H9 (cell line): ENCODE data around the gene AP2A2. TPM values are rescaled to one million over a fixed set of nuclear protein-coding genes. Genes with fewer than 3 reads are reported as not detected.
A peak's percentile ranks its signal among the peaks of the same experiment; 100 is the strongest.

ENCODE experiments used
- DNase-seq: peaks from one replicate; pipeline ENCODE4 v3.0.0-alpha.2; 2017
- H2AFZ ChIP-seq: one replicate; pipeline ENCODE4 v1.6.1; 2013; ENCODE audit warnings: mild to moderate bottlenecking, low read length, control low read depth, moderate library complexity
- H2AK5ac ChIP-seq: 2 replicates; pipeline ENCODE4 v1.6.1; 2013; ENCODE audit warnings: low read length, control low read depth, mixed read lengths; ENCODE audit not compliant: insufficient read length
- H2BK120ac ChIP-seq: one replicate; pipeline ENCODE4 v1.6.1; 2013; ENCODE audit warnings: low read depth, mild to moderate bottlenecking, low read length, control low read depth, inconsistent platforms; ENCODE audit not compliant: poor library complexity, severe bottlenecking
- H2BK12ac ChIP-seq: 2 replicates; pipeline ENCODE4 v1.6.1; 2013; ENCODE audit warnings: low read length, control low read depth, mixed read lengths, low read depth; ENCODE audit not compliant: insufficient read length
- H2BK15ac ChIP-seq: 2 replicates; pipeline ENCODE4 v1.6.1; 2013; ENCODE audit warnings: low read depth, low read length, control low read depth
- H2BK20ac ChIP-seq: one replicate; pipeline ENCODE4 v1.6.1; 2013; ENCODE audit warnings: low read depth, mild to moderate bottlenecking, low read length, control low read depth, inconsistent platforms; ENCODE audit not compliant: poor library complexity, severe bottlenecking
- H2BK5ac ChIP-seq: 2 replicates; pipeline ENCODE4 v1.6.1; 2013; ENCODE audit warnings: low read length, control low read depth, mixed read lengths; ENCODE audit not compliant: insufficient read length
- H3K14ac ChIP-seq: 2 replicates; pipeline ENCODE4 v1.6.1; 2013; ENCODE audit warnings: low read length, control low read depth; ENCODE audit not compliant: insufficient read depth
- H3K18ac ChIP-seq: 2 replicates; pipeline ENCODE4 v1.6.1; 2013; ENCODE audit warnings: low read depth, mild to moderate bottlenecking, mixed read lengths, low read length, control low read depth; ENCODE audit not compliant: insufficient read length
- H3K23ac ChIP-seq: 2 replicates; pipeline ENCODE4 v1.6.1; 2013; ENCODE audit warnings: low read length, control low read depth, mixed read lengths, low read depth; ENCODE audit not compliant: insufficient read length
- H3K23me2 ChIP-seq: 2 replicates; pipeline ENCODE4 v1.6.1; 2013; ENCODE audit warnings: low read depth, mild to moderate bottlenecking, mixed read lengths, low read length, control low read depth; ENCODE audit not compliant: insufficient read length, poor library complexity, severe bottlenecking
- H3K27ac ChIP-seq: 2 replicates; pipeline ENCODE4 v1.5.1; 2013; ENCODE audit warnings: low read length, control low read depth, mixed read lengths, low read depth; ENCODE audit not compliant: insufficient read length
- H3K27me3 ChIP-seq: 2 replicates; pipeline ENCODE4 v1.6.1; 2013; ENCODE audit warnings: low read length, control low read depth, inconsistent platforms; ENCODE audit not compliant: insufficient read depth
- H3K4ac ChIP-seq: 2 replicates; pipeline ENCODE4 v1.6.1; 2013; ENCODE audit warnings: low read depth, mild to moderate bottlenecking, control low read depth, inconsistent platforms, low read length, moderate library complexity
- H3K4me1 ChIP-seq: 2 replicates; pipeline ENCODE4 v1.6.1; 2013; ENCODE audit warnings: low read length, control low read depth, inconsistent platforms; ENCODE audit not compliant: insufficient read depth
- H3K4me2 ChIP-seq: 2 replicates; pipeline ENCODE4 v1.6.1; 2013; ENCODE audit warnings: low read length, control low read depth, mixed read lengths; ENCODE audit not compliant: insufficient read length, insufficient read depth
- H3K56ac ChIP-seq: 2 replicates; pipeline ENCODE4 v1.6.1; 2013; ENCODE audit warnings: low read depth, mild to moderate bottlenecking, mixed read lengths, low read length, control low read depth; ENCODE audit not compliant: insufficient read length
- H3K79me1 ChIP-seq: 2 replicates; pipeline ENCODE4 v1.6.1; 2013; ENCODE audit warnings: low read depth, mild to moderate bottlenecking, moderate library complexity, low read length, control low read depth, inconsistent platforms; ENCODE audit not compliant: insufficient read depth, poor library complexity, severe bottlenecking
- H3K79me2 ChIP-seq: 2 replicates; pipeline ENCODE4 v1.6.1; 2013; ENCODE audit warnings: low read length, control low read depth, inconsistent platforms; ENCODE audit not compliant: insufficient read depth
- H3K9ac ChIP-seq: 2 replicates; pipeline ENCODE4 v1.6.1; 2013; ENCODE audit warnings: low read length, control low read depth, mixed read lengths; ENCODE audit not compliant: insufficient read length; ENCODE audit errors: extremely low read depth
- H3K9me3 ChIP-seq: one replicate; pipeline ENCODE4 v1.6.1; 2013; ENCODE audit warnings: low read depth, low read length, inconsistent platforms; ENCODE audit not compliant: control insufficient read depth
- H3T11ph ChIP-seq: one replicate; pipeline ENCODE4 v1.6.1; 2013; ENCODE audit warnings: mild to moderate bottlenecking, low read length, control low read depth, inconsistent platforms
- H4K20me1 ChIP-seq: one replicate; pipeline ENCODE4 v1.6.1; 2013; ENCODE audit not compliant: control insufficient read depth, insufficient read length, insufficient read depth
- H4K5ac ChIP-seq: 2 replicates; pipeline ENCODE4 v1.6.1; 2013; ENCODE audit warnings: low read depth, mild to moderate bottlenecking, mixed read lengths, low read length, control low read depth; ENCODE audit not compliant: insufficient read length
- H4K8ac ChIP-seq: replicated peaks from 2 replicates; pipeline ENCODE4 v1.6.1; 2013; ENCODE audit warnings: low read length, control low read depth, mixed read lengths, low read depth; ENCODE audit not compliant: insufficient read length
- H4K91ac ChIP-seq: 2 replicates; pipeline ENCODE4 v1.6.1; 2013; ENCODE audit warnings: low read depth, mild to moderate bottlenecking, moderate library complexity, mixed read lengths, low read length, control low read depth; ENCODE audit not compliant: insufficient read length
- H3K27ac Mint-ChIP-seq, 3 experiments: 2 replicates in 2 of 3; 3 replicates in 1 of 3; pipeline ENCODE4 v1.8.0; 2020 to 2021; ENCODE audit warnings: mixed read lengths in 3 of 3, mild to moderate bottlenecking in 1 of 3, moderate library complexity in 1 of 3
- H3K27me3 Mint-ChIP-seq: 2 replicates; pipeline ENCODE4 v1.8.0; 2021; ENCODE audit warnings: low read depth, mild to moderate bottlenecking, moderate library complexity, mixed read lengths
- H3K36me3 Mint-ChIP-seq, 3 experiments: 2 replicates in 2 of 3; 3 replicates in 1 of 3; pipeline ENCODE4 v1.8.0; 2020 to 2021; ENCODE audit warnings: low read depth in 3 of 3, mixed read lengths in 3 of 3; ENCODE audit not compliant: insufficient read depth in 1 of 3
- H3K4me1 Mint-ChIP-seq, 2 experiments: 2 replicates each; pipeline ENCODE4 v1.8.0; 2020; ENCODE audit warnings: mixed read lengths in 2 of 2
- H3K4me3 Mint-ChIP-seq, 2 experiments: 2 replicates in 1 of 2; 3 replicates in 1 of 2; pipeline ENCODE4 v1.8.0; 2020 to 2021; ENCODE audit warnings: mild to moderate bottlenecking in 2 of 2, mixed read lengths in 2 of 2, moderate library complexity in 1 of 2
- H3K9me3 Mint-ChIP-seq, 2 experiments: 2 replicates in 1 of 2; 3 replicates in 1 of 2; pipeline ENCODE4 v1.8.0; 2020; ENCODE audit warnings: mild to moderate bottlenecking in 2 of 2, mixed read lengths in 2 of 2, moderate library complexity in 1 of 2
- WGBS: extraction: QIAGEN DNeasy Blood & Tissue Kit; methylation state at CpG from one replicate; pipeline ENCODE4 v1.1.7; 2013; ENCODE audit warnings: missing lambda C conversion rate, low lambda C conversion rate, mixed read lengths; ENCODE audit not compliant: insufficient read length; ENCODE audit errors: extremely low coverage; 5-methylcytosine and 5-hydroxymethylcytosine counted together
- total RNA-seq: library from RNA; stranded (reverse); gene quantifications from 2 replicates; pipeline ENCODE4 v1.2.1, GENCODE V29; 2021
- TF ChIP-seq, protein P1 (sequence below): fragments of 200-600 bp; sonication (generic); conservative IDR thresholded peaks from 3 replicates; pipeline ENCODE4 v1.8.0; 2021; ENCODE audit warnings: antibody characterized with exemption, mild to moderate bottlenecking

The AP2A2 gene
- total RNA-seq, 1 experiment from 2014 or later, result 53.7 TPM

- Histone ChIP-seq H3K4me2 (no peak overlapping the region), H3K23me2 (no peaks in the 10 kb centered on the region), H3K18ac (no peak overlapping the region), H3K56ac (no peak overlapping the region), H3K4me1 (no peaks in the 10 kb centered on the region), H2BK15ac (no peak overlapping the region), H2AK5ac (no peak overlapping the region), H3K27ac (no peak overlapping the region), H3K79me1 (peaks cover 2% of the 10 kb centered on the region), H3K27me3 (no peaks in the 10 kb centered on the region), H2BK120ac (no peak overlapping the region), H3K14ac (no peak overlapping the region), H3K4ac (no peak overlapping the region), H2AFZ (no peak overlapping the region), H3K23ac (no peak overlapping the region), H2BK20ac (no peak overlapping the region), H3K79me2 (no peaks in the 10 kb centered on the region), H2BK12ac (no peak overlapping the region), H3K9me3 (no peaks in the 10 kb centered on the region), H4K5ac (no peak overlapping the region), H3K9ac (no peak overlapping the region), H4K20me1 (no peaks in the 10 kb centered on the region), H2BK5ac (no peak overlapping the region), H4K91ac (no peak overlapping the region), H4K8ac (no peak overlapping the region), H3T11ph (no peak overlapping the region)
- peaks cover 9 to 16% of the 10 kb centered on the region in 2 experiments for H3K4me1 Mint-ChIP-seq
- WGBS, result no CpG with 5 or more reads among the region's 26 CpGs
- no peaks in the 10 kb centered on the region for H3K9me3 Mint-ChIP-seq
- H3K4me3 Mint-ChIP-seq, result no peak overlapping the region
- peak overlapping the region in 1 of 3 experiments; percentile 76; a peak in 1 of 7 replicates for H3K27ac Mint-ChIP-seq
- peaks cover 10 to 65% (median 63%) of the 10 kb centered on the region in 3 experiments; a peak in 6 of 7 replicates for H3K36me3 Mint-ChIP-seq
- TF ChIP-seq, protein P1, sequence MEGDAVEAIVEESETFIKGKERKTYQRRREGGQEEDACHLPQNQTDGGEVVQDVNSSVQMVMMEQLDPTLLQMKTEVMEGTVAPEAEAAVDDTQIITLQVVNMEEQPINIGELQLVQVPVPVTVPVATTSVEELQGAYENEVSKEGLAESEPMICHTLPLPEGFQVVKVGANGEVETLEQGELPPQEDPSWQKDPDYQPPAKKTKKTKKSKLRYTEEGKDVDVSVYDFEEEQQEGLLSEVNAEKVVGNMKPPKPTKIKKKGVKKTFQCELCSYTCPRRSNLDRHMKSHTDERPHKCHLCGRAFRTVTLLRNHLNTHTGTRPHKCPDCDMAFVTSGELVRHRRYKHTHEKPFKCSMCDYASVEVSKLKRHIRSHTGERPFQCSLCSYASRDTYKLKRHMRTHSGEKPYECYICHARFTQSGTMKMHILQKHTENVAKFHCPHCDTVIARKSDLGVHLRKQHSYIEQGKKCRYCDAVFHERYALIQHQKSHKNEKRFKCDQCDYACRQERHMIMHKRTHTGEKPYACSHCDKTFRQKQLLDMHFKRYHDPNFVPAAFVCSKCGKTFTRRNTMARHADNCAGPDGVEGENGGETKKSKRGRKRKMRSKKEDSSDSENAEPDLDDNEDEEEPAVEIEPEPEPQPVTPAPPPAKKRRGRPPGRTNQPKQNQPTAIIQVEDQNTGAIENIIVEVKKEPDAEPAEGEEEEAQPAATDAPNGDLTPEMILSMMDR, result no peak
- no peak for DNase-seq
- no peaks in the 10 kb centered on the region for H3K27me3 Mint-ChIP-seq
Observed at GRCh38 chr11:972523-973211, 47.0 kb downstream of the AP2A2 start.
